Smooth muscle cell (in vitro differentiated cells): Measurements from ENCODE around the gene MTMR3. TPM values are rescaled to one million over a fixed set of nuclear protein-coding genes. Genes with fewer than 3 reads are reported as not detected.

Experiments used
- DNase-seq: peaks from one replicate; lab custom pipeline; 2025; ENCODE audit not compliant: unreplicated experiment; lab: John Stamatoyannopoulos, UW
- H2AFZ ChIP-seq: fragments of 200-600 bp; sonication (generic); 2 replicates; pipeline ENCODE4 v1.6.0; 2016; ENCODE audit warnings: antibody characterized with exemption, low read depth, mild to moderate bottlenecking
- H3F3A ChIP-seq: fragments of 200-600 bp; sonication (generic); 2 replicates; pipeline ENCODE4 v1.6.0; 2017; ENCODE audit warnings: antibody characterized with exemption, low read depth
- H3K27ac ChIP-seq: fragments of 200-600 bp; sonication (generic); 2 replicates; pipeline ENCODE4 v1.5.1; 2016; ENCODE audit warnings: low read depth, mild to moderate bottlenecking
- H3K27me3 ChIP-seq: fragments of 200-600 bp; sonication (generic); 2 replicates; pipeline ENCODE4 v1.6.1; 2016; ENCODE audit warnings: low read depth, mild to moderate bottlenecking
- H3K36me3 ChIP-seq: fragments of 200-600 bp; sonication (generic); 2 replicates; pipeline ENCODE4 v1.5.1; 2016; ENCODE audit warnings: low read depth
- H3K4me1 ChIP-seq: fragments of 200-600 bp; sonication (generic); 2 replicates; pipeline ENCODE4 v1.5.1; 2016; ENCODE audit warnings: low read depth
- H3K4me2 ChIP-seq: fragments of 200-600 bp; sonication (generic); 2 replicates; pipeline ENCODE4 v1.6.0; 2016; ENCODE audit warnings: mild to moderate bottlenecking
- H3K4me3 ChIP-seq: fragments of 200-600 bp; sonication (generic); 2 replicates; pipeline ENCODE4 v1.5.1; 2016; ENCODE audit warnings: mild to moderate bottlenecking
- H3K79me2 ChIP-seq: fragments of 200-600 bp; sonication (generic); 2 replicates; pipeline ENCODE4 v1.6.0; 2016; ENCODE audit warnings: low read depth, mild to moderate bottlenecking
- H3K9ac ChIP-seq: fragments of 200-600 bp; sonication (generic); 2 replicates; pipeline ENCODE4 v1.6.0; 2016; ENCODE audit warnings: low read depth
- H3K9me3 ChIP-seq: fragments of 200-600 bp; sonication (generic); replicated peaks from 2 replicates; pipeline ENCODE4 v1.5.1; 2016; ENCODE audit warnings: low read depth
- H4K20me1 ChIP-seq: fragments of 200-600 bp; sonication (generic); 2 replicates; pipeline ENCODE4 v1.6.0; 2016; ENCODE audit warnings: low read depth
- CTCF ChIP-seq: fragments of 200-600 bp; sonication (generic); IDR thresholded peaks from 2 replicates; pipeline ENCODE4 v1.5.1; 2017; ENCODE audit warnings: borderline replicate concordance, mild to moderate bottlenecking, antibody characterized with exemption; ENCODE audit not compliant: insufficient read depth, poor library complexity, severe bottlenecking
- WGBS: methylation state at CpG from one replicate; pipeline ENCODE4 v1.1.7; 2016; ENCODE audit warnings: low lambda C conversion rate; 5-methylcytosine and 5-hydroxymethylcytosine counted together
- polyA plus RNA-seq: library from polyadenylated mRNA; unstranded; fragments of >200 nt; fragmentation: Nextera tagmentation; extraction: Ambion mirVana; gene quantifications from 2 replicates; pipeline ENCODE4 v1.2.1, GENCODE V29; 2016
- total RNA-seq: library from RNA; depleted of rRNA; stranded (reverse); fragments of >200 nt; gene quantifications from 2 replicates; pipeline ENCODE4 v1.2.3, GENCODE V29; 2014

MTMR3 gene
- total and polyA plus RNA-seq, 2 experiments from 2014 or later: 15.8 to 48.9 TPM

- H3K4me2 ChIP-seq: peak overlapping the region; percentile 78
- H3K27me3 ChIP-seq: no peaks in the 10 kb centered on the region
- peaks cover 91% of the 10 kb centered on the region for H4K20me1 ChIP-seq
- H3K9ac ChIP-seq: peak overlapping the region; percentile 78
- no peaks in the 10 kb centered on the region for H3K36me3 ChIP-seq
- H3K4me1 ChIP-seq: peaks cover 32% of the 10 kb centered on the region
- H3F3A ChIP-seq: peaks cover 15% of the 10 kb centered on the region
- H3K79me2 ChIP-seq: peaks cover 79% of the 10 kb centered on the region
- no peak for DNase-seq
- 40% methylated on average over 5 of the region's 5 CpGs for WGBS
- TF ChIP-seq CTCF: no peak
- H3K9me3 ChIP-seq: no peaks in the 10 kb centered on the region
- no peak overlapping the region for H2AFZ ChIP-seq
- H3K4me3 ChIP-seq: no peak overlapping the region
- H3K27ac ChIP-seq: peak overlapping the region; percentile 97
Measured at GRCh38 chr22:29912605-29913398, 29.8 kb downstream of the MTMR3 start.

- peak overlapping the region; percentile 78 for H3K9ac ChIP-seq
- H2AFZ ChIP-seq: no peak overlapping the region
- peak overlapping the region; percentile 97 for H3K27ac ChIP-seq
- H3K4me2 ChIP-seq: peak overlapping the region; percentile 78
- H4K20me1 ChIP-seq: peaks cover 93% of the 10 kb centered on the region
- no peak for DNase-seq
- no peaks in the 10 kb centered on the region for H3K27me3 ChIP-seq
- no peak overlapping the region for H3K4me3 ChIP-seq
- peaks cover 15% of the 10 kb centered on the region for H3F3A ChIP-seq
- H3K36me3 ChIP-seq: no peaks in the 10 kb centered on the region
- no peaks in the 10 kb centered on the region for H3K9me3 ChIP-seq
- H3K79me2 ChIP-seq: peaks cover 82% of the 10 kb centered on the region
- no peak for TF ChIP-seq CTCF
- 3% methylated on average over 1 of the region's 1 CpG for WGBS
- H3K4me1 ChIP-seq: peaks cover 32% of the 10 kb centered on the region
Measured at GRCh38 chr22:29914165-29914564, 31.2 kb downstream of the MTMR3 start.

GRCh38 chr22:29914991-29915533 lies 32.1 kb downstream of the MTMR3 start:
- H3K9ac ChIP-seq: peak overlapping the region; percentile 78

More at GRCh38 chr22:29914991-29915533, 32.1 kb downstream of the MTMR3 start:
- WGBS: 96% methylated on average over 4 of the region's 4 CpGs
- Histone ChIP-seq H4K20me1 (peaks cover 94% of the 10 kb centered on the region), H2AFZ (no peak overlapping the region), H3K4me1 (peaks cover 32% of the 10 kb centered on the region), H3K4me3 (no peak overlapping the region), H3F3A (peaks cover 15% of the 10 kb centered on the region), H3K9me3 (no peaks in the 10 kb centered on the region), H3K27me3 (no peaks in the 10 kb centered on the region), H3K36me3 (no peaks in the 10 kb centered on the region), H3K79me2 (peaks cover 82% of the 10 kb centered on the region), H3K27ac (peak overlapping the region; percentile 97), H3K4me2 (peak overlapping the region; percentile 78)
- TF ChIP-seq CTCF: no peak
- no peak for DNase-seq
